Esophagus squamous epithelium (tissue), 5 donors: ENCODE data around the gene ST8SIA6. TPM values are rescaled to one million over a fixed set of nuclear protein-coding genes. Genes with fewer than 3 reads are reported as not detected.

Experiments used
- DNase-seq: peaks from one replicate; lab custom pipeline; 2025; lab: John Stamatoyannopoulos, UW
- H3K27ac ChIP-seq, 4 donors: fragments of 200-600 bp; sonication (generic); one replicate each; pipeline ENCODE4 v1.5.1; 2016 to 2019; ENCODE audit warnings: mild to moderate bottlenecking in 1 of 4
- H3K27me3 ChIP-seq, 4 donors: fragments of 200-600 bp; sonication (generic); 1 replicate in 3 of 4; 2 replicates in 1 of 4; pipeline versions ENCODE4 v1.5.1 to v1.6.0; 2017 to 2021; ENCODE audit warnings: antibody characterized with exemption in 1 of 4
- H3K36me3 ChIP-seq, 3 donors: fragments of 200-600 bp; sonication (generic); one replicate each; pipeline ENCODE4 v1.5.1; 2016 to 2019
- H3K4me1 ChIP-seq, 3 donors: fragments of 200-600 bp; sonication (generic); one replicate each; pipeline ENCODE4 v1.5.1; 2017 to 2019
- H3K4me3 ChIP-seq, 4 donors: fragments of 200-600 bp; sonication (generic); 1 replicate in 3 of 4; 2 replicates in 1 of 4; pipeline ENCODE4 v1.5.1; 2016 to 2019; ENCODE audit warnings: mild to moderate bottlenecking in 2 of 4, moderate library complexity in 1 of 4
- H3K9me3 ChIP-seq, 3 donors: fragments of 200-600 bp; sonication (generic); one replicate each; pipeline ENCODE4 v1.5.1; 2016 to 2019
- POLR2A ChIP-seq, 4 donors: fragments of 450-650 bp; IDR thresholded peaks; one replicate each; pipeline ENCODE4 v1.6.1; 2017; ENCODE audit warnings: antibody characterized with exemption in 4 of 4, mild to moderate bottlenecking in 4 of 4, moderate library complexity in 3 of 4
- WGBS, 2 donors: methylation state at CpG; one replicate each; pipeline ENCODE4 v1.1.5; 2018; 5-methylcytosine and 5-hydroxymethylcytosine counted together
- intact Hi-C: fragments of 100-400 bp; cut with DNase I; formaldehyde crosslinking; loops from one replicate; pipeline ENCODE4 v1.15.0; 2022
- total RNA-seq, 4 donors: library from RNA; depleted of rRNA; stranded (reverse); fragments of >200 nt; gene quantifications; one replicate each; pipeline ENCODE4 v1.1.0, GENCODE V29; 2016
- TF ChIP-seq, protein P1 (sequence below), 6 experiments: fragments of 450-650 bp in 4 of 6; fragments of 200-600 bp in 2 of 6; sonication (generic) in 2 of 6; IDR thresholded peaks; one replicate each; pipeline ENCODE4 v1.5.1; 2016 to 2019; ENCODE audit warnings: antibody characterized with exemption in 6 of 6, mild to moderate bottlenecking in 4 of 6, moderate library complexity in 4 of 6
- donor health status: DM: yes; HTN: yes; CAD: no.

Gene ST8SIA6
- total RNA-seq, 4 donors from 2014 or later, result 0.53 to 2.3 (median 1.2) TPM

GRCh38 chr10:17415046-17415658 is 39.2 kb downstream of the ST8SIA6 start:
- Histone ChIP-seq H3K9me3 (no peaks in the 10 kb centered on the region), H3K4me3 (no peak overlapping the region), H3K36me3 (no peaks in the 10 kb centered on the region), H3K4me1 (no peaks in the 10 kb centered on the region), H3K27me3 (no peaks in the 10 kb centered on the region), H3K27ac (no peak overlapping the region)
- no peak for DNase-seq
- intact Hi-C loops, result no loop called here
- WGBS, 2 donors, result 62 to 76% methylated on average over 3 of the region's 3 CpGs
- TF ChIP-seq POLR2A (IDR thresholded peaks at IDR 0.05), result no peak
- TF ChIP-seq, protein P1, sequence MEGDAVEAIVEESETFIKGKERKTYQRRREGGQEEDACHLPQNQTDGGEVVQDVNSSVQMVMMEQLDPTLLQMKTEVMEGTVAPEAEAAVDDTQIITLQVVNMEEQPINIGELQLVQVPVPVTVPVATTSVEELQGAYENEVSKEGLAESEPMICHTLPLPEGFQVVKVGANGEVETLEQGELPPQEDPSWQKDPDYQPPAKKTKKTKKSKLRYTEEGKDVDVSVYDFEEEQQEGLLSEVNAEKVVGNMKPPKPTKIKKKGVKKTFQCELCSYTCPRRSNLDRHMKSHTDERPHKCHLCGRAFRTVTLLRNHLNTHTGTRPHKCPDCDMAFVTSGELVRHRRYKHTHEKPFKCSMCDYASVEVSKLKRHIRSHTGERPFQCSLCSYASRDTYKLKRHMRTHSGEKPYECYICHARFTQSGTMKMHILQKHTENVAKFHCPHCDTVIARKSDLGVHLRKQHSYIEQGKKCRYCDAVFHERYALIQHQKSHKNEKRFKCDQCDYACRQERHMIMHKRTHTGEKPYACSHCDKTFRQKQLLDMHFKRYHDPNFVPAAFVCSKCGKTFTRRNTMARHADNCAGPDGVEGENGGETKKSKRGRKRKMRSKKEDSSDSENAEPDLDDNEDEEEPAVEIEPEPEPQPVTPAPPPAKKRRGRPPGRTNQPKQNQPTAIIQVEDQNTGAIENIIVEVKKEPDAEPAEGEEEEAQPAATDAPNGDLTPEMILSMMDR (IDR thresholded peaks at IDR 0.05), result no peak

DNA sequence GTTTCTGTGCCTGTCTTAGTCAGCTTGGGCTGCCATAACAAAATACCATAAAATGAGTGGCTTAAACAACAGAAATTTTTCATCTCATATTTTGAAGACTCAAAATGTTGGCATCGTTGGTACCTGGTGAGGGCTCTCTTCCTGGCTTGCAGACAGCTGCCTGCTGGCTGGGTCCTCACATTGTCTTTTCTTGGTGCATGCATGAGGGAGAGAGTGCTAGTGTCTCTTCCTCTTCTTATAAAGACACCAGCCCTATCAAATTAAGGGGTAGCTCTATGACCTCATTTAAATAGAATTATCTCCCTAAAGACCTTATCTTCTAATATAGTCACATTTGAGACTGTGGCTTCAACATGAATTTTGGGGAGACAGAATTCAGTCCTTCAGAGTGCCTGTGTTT is 39.9 kb downstream of the ST8SIA6 start:
- no peak overlapping the region for H3K27ac ChIP-seq
- H3K4me3 ChIP-seq, result no peak overlapping the region
- intact Hi-C loops, result no loop called here
- no peak for DNase-seq
- TF ChIP-seq POLR2A (IDR thresholded peaks at IDR 0.05), result no peak
- TF ChIP-seq, protein P1 (IDR thresholded peaks at IDR 0.05), result no peak
- no peaks in the 10 kb centered on the region for H3K9me3 ChIP-seq
- 77 to 79% methylated on average over 1 of the region's 1 CpG for WGBS, 2 donors
- no peaks in the 10 kb centered on the region for H3K4me1 ChIP-seq
- H3K36me3 ChIP-seq, result no peaks in the 10 kb centered on the region
- H3K27me3 ChIP-seq, result no peaks in the 10 kb centered on the region

DNA sequence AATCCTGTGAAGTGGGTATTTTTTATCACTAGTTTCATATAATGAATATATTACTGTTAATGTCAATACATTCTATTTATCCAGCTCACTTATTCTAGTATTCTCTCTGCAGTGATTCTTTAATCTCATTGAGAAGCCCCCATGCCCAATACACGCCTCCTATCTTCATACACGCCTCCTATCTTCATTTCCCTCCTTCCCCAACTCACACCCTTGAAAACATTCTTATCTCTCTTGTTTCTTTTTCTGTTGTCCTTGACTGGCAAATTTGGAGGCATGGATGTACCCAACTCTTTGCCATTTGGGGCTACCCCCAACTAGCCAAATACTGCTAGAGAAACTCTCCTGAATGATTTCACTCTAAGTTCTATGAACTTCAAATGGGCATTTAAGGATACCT is 40.5 kb downstream of the ST8SIA6 start:
- no peaks in the 10 kb centered on the region for H3K27me3 ChIP-seq
- H3K4me3 ChIP-seq, result no peak overlapping the region
- no peak for DNase-seq
- H3K4me1 ChIP-seq, result no peaks in the 10 kb centered on the region
- WGBS, 2 donors, result 97% methylated on average over 2 of the region's 2 CpGs
- no peak overlapping the region for H3K27ac ChIP-seq
- intact Hi-C loops, result no loop called here
- H3K36me3 ChIP-seq, result no peaks in the 10 kb centered on the region
- TF ChIP-seq, protein P1 (IDR thresholded peaks at IDR 0.05), result no peak
- no peak for TF ChIP-seq POLR2A (IDR thresholded peaks at IDR 0.05)
- no peaks in the 10 kb centered on the region for H3K9me3 ChIP-seq

DNA sequence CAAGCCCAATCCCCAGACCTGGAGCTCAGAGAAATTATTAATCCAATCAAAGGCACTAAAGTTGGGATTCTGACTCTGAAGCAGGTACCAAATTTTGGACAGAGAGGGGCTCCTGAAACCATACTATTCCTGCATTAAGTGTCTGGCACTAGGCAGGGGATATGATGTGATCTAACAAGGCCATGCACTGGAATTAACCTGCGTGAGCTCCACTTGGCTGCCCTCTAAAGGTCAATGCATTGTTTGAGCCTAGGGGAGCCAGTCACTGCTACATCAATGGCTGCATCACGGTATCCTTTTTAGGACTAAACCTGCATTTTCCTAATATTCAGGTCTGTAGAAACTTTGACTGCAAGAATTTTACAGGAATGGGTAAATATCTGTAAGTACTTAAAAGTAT is 42.1 kb downstream of the ST8SIA6 start:
- Histone ChIP-seq H3K4me1 (no peaks in the 10 kb centered on the region), H3K36me3 (no peaks in the 10 kb centered on the region), H3K9me3 (no peaks in the 10 kb centered on the region), H3K27me3 (no peaks in the 10 kb centered on the region), H3K27ac (no peak overlapping the region), H3K4me3 (no peak overlapping the region)
- no peak for DNase-seq
- WGBS, 2 donors, result 71 to 81% methylated on average over 2 of the region's 2 CpGs
- TF ChIP-seq, protein P1 (IDR thresholded peaks at IDR 0.05), result peak in 1 of 6 experiments; percentile 17
- TF ChIP-seq POLR2A (IDR thresholded peaks at IDR 0.05), result no peak
- intact Hi-C loops, result no loop called here

GRCh38 chr10:17410907-17411306 is 43.5 kb downstream of the ST8SIA6 start:
- no peak for TF ChIP-seq POLR2A (IDR thresholded peaks at IDR 0.05)
- TF ChIP-seq, protein P1 (IDR thresholded peaks at IDR 0.05), result no peak
- H3K4me1 ChIP-seq, result no peaks in the 10 kb centered on the region
- WGBS, 2 donors, result 70 to 76% methylated on average over 5 of the region's 5 CpGs

More at GRCh38 chr10:17410907-17411306, 43.5 kb downstream of the ST8SIA6 start:
- intact Hi-C loops, result no loop called here
- DNase-seq, result no peak
- no peaks in the 10 kb centered on the region for H3K9me3 ChIP-seq
- H3K27me3 ChIP-seq, result no peaks in the 10 kb centered on the region
- H3K36me3 ChIP-seq, result no peaks in the 10 kb centered on the region
- no peak overlapping the region for H3K27ac ChIP-seq
- H3K4me3 ChIP-seq, result no peak overlapping the region
